Cardiac fibroblast (primary cell): ENCODE measurements around the gene B3GALT6.

Experiments
- DNase-seq, 2 donors: peaks; one replicate each; pipeline versions ENCODE4 v3.0.0 to v3.0.0-alpha.2; 2010; ENCODE audit warnings: low read depth in 2 of 2
- H3K4me3 ChIP-seq, 2 donors: replicated peaks in 1 of 2; 1 replicate in 1 of 2; 2 replicates in 1 of 2; pipeline ENCODE4 v1.5.1; 2011; ENCODE audit warnings: low read depth in 2 of 2, low read length in 2 of 2, mild to moderate bottlenecking in 2 of 2, moderate library complexity in 1 of 2
- CTCF ChIP-seq: IDR thresholded peaks from one replicate; pipeline ENCODE4 v1.5.1; 2011; ENCODE audit warnings: low read depth, mild to moderate bottlenecking, low read length, inconsistent platforms

The B3GALT6 gene

GRCh38 chr1:1218524-1219200, 13.4 kb upstream of the B3GALT6 start:
- DNase-seq, result no peak
- no peak overlapping the region for H3K4me3 ChIP-seq
- TF ChIP-seq CTCF, result no peak

- no peak for TF ChIP-seq CTCF
- H3K4me3 ChIP-seq, result no peak overlapping the region
- no peak for DNase-seq
Observed at GRCh38 chr1:1219341-1219740, 12.7 kb upstream of the B3GALT6 start.

GRCh38 chr1:1220197-1220596, 11.8 kb upstream of the B3GALT6 start:
- no peak for TF ChIP-seq CTCF

GRCh38 chr1:1221887-1222574, 10.0 kb upstream of the B3GALT6 start:
- H3K4me3 ChIP-seq, result no peak overlapping the region
- no peak for DNase-seq
- TF ChIP-seq CTCF, result no peak

More at GRCh38 chr1:1220197-1220596, 11.8 kb upstream of the B3GALT6 start:
- no peak overlapping the region for H3K4me3 ChIP-seq
- DNase-seq, result no peak

- no peak for TF ChIP-seq CTCF
- H3K4me3 ChIP-seq, result no peak overlapping the region
- no peak for DNase-seq
Observed at GRCh38 chr1:1222575-1223225, 9.3 kb upstream of the B3GALT6 start.

GRCh38 chr1:1223321-1223720, 8.7 kb upstream of the B3GALT6 start:
- no peak for DNase-seq
- H3K4me3 ChIP-seq, result no peak overlapping the region
- no peak for TF ChIP-seq CTCF
